ENCODE results near the gene SLC44A2. TPM values are rescaled to one million over a fixed set of nuclear protein-coding genes. Genes with fewer than 3 reads are reported as not detected.

SLC44A2 gene
- total and polyA plus RNA-seq, 10 of the 15 experiments (the other 5 are each of a cell fraction or from before 2014, with no cell fraction given) = 3.0 to 51.3 (median 26.8) TPM

DNA sequence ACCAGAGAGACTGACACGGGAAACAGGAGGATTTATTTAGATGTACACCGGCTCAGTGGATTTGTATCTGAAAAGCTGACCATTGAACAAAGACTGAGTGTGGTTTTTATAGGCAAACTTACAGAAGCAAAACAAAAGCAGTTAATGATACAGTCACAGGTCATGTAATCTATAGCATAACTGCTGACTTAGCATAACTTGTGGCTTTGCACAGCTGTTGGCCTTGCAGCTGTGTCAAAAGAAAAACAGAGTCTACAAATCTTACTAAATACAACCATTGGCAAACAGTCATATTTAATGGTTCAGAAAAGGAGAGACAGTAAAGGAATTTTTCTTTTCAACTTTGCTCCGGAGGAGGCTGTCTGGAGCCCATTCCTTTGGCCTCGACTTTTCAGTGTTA, 26.5 kb downstream of the SLC44A2 start:
- FAIRE-seq = no peak
- RAD21 ChIA-PET (ENCODE audit: unreplicated experiment) = interaction anchor here (0.8 to 12.9 kb wide), 4 partner anchors 48 to 71 kb away, joined by 3 to 250 read pairs (median 54); partner anchors contain the start of gene QTRT1
- no peak for TF ChIP-seq CBFB (IDR thresholded peaks at IDR 0.05; ENCODE audit: low read depth)
- TF ChIP-seq, protein P1, sequence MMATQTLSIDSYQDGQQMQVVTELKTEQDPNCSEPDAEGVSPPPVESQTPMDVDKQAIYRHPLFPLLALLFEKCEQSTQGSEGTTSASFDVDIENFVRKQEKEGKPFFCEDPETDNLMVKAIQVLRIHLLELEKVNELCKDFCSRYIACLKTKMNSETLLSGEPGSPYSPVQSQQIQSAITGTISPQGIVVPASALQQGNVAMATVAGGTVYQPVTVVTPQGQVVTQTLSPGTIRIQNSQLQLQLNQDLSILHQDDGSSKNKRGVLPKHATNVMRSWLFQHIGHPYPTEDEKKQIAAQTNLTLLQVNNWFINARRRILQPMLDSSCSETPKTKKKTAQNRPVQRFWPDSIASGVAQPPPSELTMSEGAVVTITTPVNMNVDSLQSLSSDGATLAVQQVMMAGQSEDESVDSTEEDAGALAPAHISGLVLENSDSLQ (IDR thresholded peaks at IDR 0.05) = no peak
- TF ChIP-seq CREM (IDR thresholded peaks at IDR 0.05; ENCODE audit: low read depth) = no peak
- TF ChIP-seq, protein P2, sequence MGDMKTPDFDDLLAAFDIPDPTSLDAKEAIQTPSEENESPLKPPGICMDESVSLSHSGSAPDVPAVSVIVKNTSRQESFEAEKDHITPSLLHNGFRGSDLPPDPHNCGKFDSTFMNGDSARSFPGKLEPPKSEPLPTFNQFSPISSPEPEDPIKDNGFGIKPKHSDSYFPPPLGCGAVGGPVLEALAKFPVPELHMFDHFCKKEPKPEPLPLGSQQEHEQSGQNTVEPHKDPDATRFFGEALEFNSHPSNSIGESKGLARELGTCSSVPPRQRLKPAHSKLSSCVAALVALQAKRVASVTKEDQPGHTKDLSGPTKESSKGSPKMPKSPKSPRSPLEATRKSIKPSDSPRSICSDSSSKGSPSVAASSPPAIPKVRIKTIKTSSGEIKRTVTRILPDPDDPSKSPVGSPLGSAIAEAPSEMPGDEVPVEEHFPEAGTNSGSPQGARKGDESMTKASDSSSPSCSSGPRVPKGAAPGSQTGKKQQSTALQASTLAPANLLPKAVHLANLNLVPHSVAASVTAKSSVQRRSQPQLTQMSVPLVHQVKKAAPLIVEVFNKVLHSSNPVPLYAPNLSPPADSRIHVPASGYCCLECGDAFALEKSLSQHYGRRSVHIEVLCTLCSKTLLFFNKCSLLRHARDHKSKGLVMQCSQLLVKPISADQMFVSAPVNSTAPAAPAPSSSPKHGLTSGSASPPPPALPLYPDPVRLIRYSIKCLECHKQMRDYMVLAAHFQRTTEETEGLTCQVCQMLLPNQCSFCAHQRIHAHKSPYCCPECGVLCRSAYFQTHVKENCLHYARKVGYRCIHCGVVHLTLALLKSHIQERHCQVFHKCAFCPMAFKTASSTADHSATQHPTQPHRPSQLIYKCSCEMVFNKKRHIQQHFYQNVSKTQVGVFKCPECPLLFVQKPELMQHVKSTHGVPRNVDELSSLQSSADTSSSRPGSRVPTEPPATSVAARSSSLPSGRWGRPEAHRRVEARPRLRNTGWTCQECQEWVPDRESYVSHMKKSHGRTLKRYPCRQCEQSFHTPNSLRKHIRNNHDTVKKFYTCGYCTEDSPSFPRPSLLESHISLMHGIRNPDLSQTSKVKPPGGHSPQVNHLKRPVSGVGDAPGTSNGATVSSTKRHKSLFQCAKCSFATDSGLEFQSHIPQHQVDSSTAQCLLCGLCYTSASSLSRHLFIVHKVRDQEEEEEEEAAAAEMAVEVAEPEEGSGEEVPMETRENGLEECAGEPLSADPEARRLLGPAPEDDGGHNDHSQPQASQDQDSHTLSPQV (IDR thresholded peaks at IDR 0.05) = no peak
- TF ChIP-seq, protein P3, sequence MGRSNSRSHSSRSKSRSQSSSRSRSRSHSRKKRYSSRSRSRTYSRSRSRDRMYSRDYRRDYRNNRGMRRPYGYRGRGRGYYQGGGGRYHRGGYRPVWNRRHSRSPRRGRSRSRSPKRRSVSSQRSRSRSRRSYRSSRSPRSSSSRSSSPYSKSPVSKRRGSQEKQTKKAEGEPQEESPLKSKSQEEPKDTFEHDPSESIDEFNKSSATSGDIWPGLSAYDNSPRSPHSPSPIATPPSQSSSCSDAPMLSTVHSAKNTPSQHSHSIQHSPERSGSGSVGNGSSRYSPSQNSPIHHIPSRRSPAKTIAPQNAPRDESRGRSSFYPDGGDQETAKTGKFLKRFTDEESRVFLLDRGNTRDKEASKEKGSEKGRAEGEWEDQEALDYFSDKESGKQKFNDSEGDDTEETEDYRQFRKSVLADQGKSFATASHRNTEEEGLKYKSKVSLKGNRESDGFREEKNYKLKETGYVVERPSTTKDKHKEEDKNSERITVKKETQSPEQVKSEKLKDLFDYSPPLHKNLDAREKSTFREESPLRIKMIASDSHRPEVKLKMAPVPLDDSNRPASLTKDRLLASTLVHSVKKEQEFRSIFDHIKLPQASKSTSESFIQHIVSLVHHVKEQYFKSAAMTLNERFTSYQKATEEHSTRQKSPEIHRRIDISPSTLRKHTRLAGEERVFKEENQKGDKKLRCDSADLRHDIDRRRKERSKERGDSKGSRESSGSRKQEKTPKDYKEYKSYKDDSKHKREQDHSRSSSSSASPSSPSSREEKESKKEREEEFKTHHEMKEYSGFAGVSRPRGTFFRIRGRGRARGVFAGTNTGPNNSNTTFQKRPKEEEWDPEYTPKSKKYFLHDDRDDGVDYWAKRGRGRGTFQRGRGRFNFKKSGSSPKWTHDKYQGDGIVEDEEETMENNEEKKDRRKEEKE (IDR thresholded peaks at IDR 0.05) = no peak
- TF ChIP-seq YBX1 (IDR thresholded peaks at IDR 0.05) = no peak
- no peak for TF ChIP-seq IKZF1 (conservative IDR thresholded peaks at IDR 0.05)
- no peak for TF ChIP-seq EP300 (IDR thresholded peaks at IDR 0.05; ENCODE audit: borderline replicate concordance in 1 of 2, control insufficient read depth in 1 of 2, low read depth in 2 of 2, low read length in 2 of 2)
- TF ChIP-seq CHD4 (IDR thresholded peaks at IDR 0.05) = no peak
- no peak for TF ChIP-seq TBL1XR1 (IDR thresholded peaks at IDR 0.05; ENCODE audit: low read depth, low read length)
- TF ChIP-seq, protein P4, sequence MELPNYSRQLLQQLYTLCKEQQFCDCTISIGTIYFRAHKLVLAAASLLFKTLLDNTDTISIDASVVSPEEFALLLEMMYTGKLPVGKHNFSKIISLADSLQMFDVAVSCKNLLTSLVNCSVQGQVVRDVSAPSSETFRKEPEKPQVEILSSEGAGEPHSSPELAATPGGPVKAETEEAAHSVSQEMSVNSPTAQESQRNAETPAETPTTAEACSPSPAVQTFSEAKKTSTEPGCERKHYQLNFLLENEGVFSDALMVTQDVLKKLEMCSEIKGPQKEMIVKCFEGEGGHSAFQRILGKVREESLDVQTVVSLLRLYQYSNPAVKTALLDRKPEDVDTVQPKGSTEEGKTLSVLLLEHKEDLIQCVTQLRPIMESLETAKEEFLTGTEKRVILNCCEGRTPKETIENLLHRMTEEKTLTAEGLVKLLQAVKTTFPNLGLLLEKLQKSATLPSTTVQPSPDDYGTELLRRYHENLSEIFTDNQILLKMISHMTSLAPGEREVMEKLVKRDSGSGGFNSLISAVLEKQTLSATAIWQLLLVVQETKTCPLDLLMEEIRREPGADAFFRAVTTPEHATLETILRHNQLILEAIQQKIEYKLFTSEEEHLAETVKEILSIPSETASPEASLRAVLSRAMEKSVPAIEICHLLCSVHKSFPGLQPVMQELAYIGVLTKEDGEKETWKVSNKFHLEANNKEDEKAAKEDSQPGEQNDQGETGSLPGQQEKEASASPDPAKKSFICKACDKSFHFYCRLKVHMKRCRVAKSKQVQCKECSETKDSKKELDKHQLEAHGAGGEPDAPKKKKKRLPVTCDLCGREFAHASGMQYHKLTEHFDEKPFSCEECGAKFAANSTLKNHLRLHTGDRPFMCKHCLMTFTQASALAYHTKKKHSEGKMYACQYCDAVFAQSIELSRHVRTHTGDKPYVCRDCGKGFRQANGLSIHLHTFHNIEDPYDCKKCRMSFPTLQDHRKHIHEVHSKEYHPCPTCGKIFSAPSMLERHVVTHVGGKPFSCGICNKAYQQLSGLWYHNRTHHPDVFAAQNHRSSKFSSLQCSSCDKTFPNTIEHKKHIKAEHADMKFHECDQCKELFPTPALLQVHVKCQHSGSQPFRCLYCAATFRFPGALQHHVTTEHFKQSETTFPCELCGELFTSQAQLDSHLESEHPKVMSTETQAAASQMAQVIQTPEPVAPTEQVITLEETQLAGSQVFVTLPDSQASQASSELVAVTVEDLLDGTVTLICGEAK (IDR thresholded peaks at IDR 0.05; ENCODE audit: borderline replicate concordance) = no peak

More for the DNA sequence above, 26.5 kb downstream of the SLC44A2 start:
- H3K9me3 ChIP-seq (replicated peaks; ENCODE audit: control insufficient read depth, insufficient read depth, low read length) = no peaks in the 10 kb centered on the region
- H3K4me2 ChIP-seq (ENCODE audit: control insufficient read depth, insufficient read depth) = no peak overlapping the region; the same call in 1 of the 2 replicates
- in situ Hi-C loops (cut with MboI) = no loop called here
- peaks cover 41% of the 10 kb centered on the region for H3K79me2 ChIP-seq (ENCODE audit: control insufficient read depth, insufficient read depth, low read length)
- 72% methylated on average over 4 of the region's 4 CpGs for WGBS (ENCODE audit: insufficient coverage, insufficient replicate concordance, low lambda C conversion rate, missing lambda C conversion rate)
- H4K20me1 ChIP-seq (ENCODE audit: control insufficient read depth, insufficient read depth) = no peaks in the 10 kb centered on the region
- SMC1A ChIA-PET (ENCODE audit: uncharacterized antibody, unreplicated experiment) = interaction anchor here (0.6 to 15.7 kb wide), 7 partner anchors 13 to 247 kb away, joined by 3 to 252 read pairs (median 4); partner anchors contain the start of gene QTRT1
- peaks cover 3% of the 10 kb centered on the region; the same call in 1 of the 2 replicates for H3K4me1 ChIP-seq (ENCODE audit: control insufficient read depth, insufficient read depth, low read length)
- POLR2A ChIA-PET = interaction anchor here (0.5 to 1.1 kb wide), 9 partner anchors 11 to 221 kb away, joined by 3 to 9 read pairs (median 4); no protein-coding TSS in a partner anchor
- no peak overlapping the region for H3K4me3 ChIP-seq
- intact Hi-C loops (cut with micrococcal nuclease; ENCODE audit: unreplicated experiment) = loop anchor here (5.0 to 10.0 kb wide), 3 partner anchors 85 to 237 kb away; partner anchors contain the start of genes CDKN2D, KEAP1 and KRI1
- H3K27ac ChIP-seq (ENCODE audit: control insufficient read depth, insufficient read depth) = no peak overlapping the region
- BruUV-seq (replicated peaks) = no TSS peak
- no peak for DNase-seq (ENCODE audit: low read depth, low spot score)
- 0 out of 4 replicates have a peak, but pooled peaks cover 0 to 3% of the 10 kb centered on the region in 2 experiments for H3K36me3 ChIP-seq (ENCODE audit: control insufficient read depth in 2 of 2, insufficient read depth in 2 of 2, low read length in 1 of 2)
- no peaks in the 10 kb centered on the region for H3K27me3 ChIP-seq (replicated peaks in 1 of 2; ENCODE audit: control insufficient read depth in 2 of 2, insufficient read depth in 2 of 2, low read length in 1 of 2)
- CTCF ChIA-PET = interaction anchor here (0.9 to 3.2 kb wide), 3 partner anchors 44 to 71 kb away, joined by 3 to 19 read pairs (median 18); partner anchors contain the start of gene QTRT1
- H3K9ac ChIP-seq (ENCODE audit: control insufficient read depth, insufficient read depth, low read length) = no peak overlapping the region
- ATAC-seq = no peak
- no peak overlapping the region for H2AFZ ChIP-seq (ENCODE audit: control insufficient read depth, low read depth, low read length)
